Thyroid gland (tissue), 4 donors: Measurements from ENCODE around the gene HAPSTR1. TPM values are rescaled to one million over a fixed set of nuclear protein-coding genes. Genes with fewer than 3 reads are reported as not detected.

Source experiments
- DNase-seq, 2 donors: peaks; one replicate each; pipeline ENCODE4 v3.0.0-alpha.2; 2019
- H3K27ac ChIP-seq, 3 donors: fragments of 200-600 bp; sonication (generic); 1 replicate in 2 of 3; 2 replicates in 1 of 3; pipeline ENCODE4 v1.5.1; 2016 to 2019; ENCODE audit warnings: mild to moderate bottlenecking in 1 of 3, moderate library complexity in 1 of 3
- H3K27me3 ChIP-seq: fragments of 200-600 bp; sonication (generic); one replicate; pipeline ENCODE4 v1.5.1; 2019
- H3K36me3 ChIP-seq, 2 donors: fragments of 200-600 bp; sonication (generic); one replicate each; pipeline ENCODE4 v1.5.1; 2016 to 2019
- H3K4me1 ChIP-seq, 2 donors: fragments of 200-600 bp; sonication (generic); one replicate each; pipeline ENCODE4 v1.5.1; 2017 to 2019
- H3K4me3 ChIP-seq, 3 donors: fragments of 200-600 bp; sonication (generic); replicated peaks in 1 of 3; 1 replicate in 2 of 3; 2 replicates in 1 of 3; pipeline ENCODE4 v1.5.1; 2016; ENCODE audit warnings: mild to moderate bottlenecking in 1 of 3
- H3K9me3 ChIP-seq: fragments of 200-600 bp; sonication (generic); one replicate; pipeline ENCODE4 v1.5.1; 2017
- CTCF ChIP-seq, 6 experiments: fragments of 200-600 bp in 3 of 6; fragments of 450-650 bp in 3 of 6; sonication (generic) in 3 of 6; IDR thresholded peaks; one replicate each; pipeline ENCODE4 v1.5.1; 2016 to 2019; ENCODE audit warnings: antibody characterized with exemption in 6 of 6, mild to moderate bottlenecking in 2 of 6, inconsistent platforms in 1 of 6, moderate library complexity in 1 of 6
- POLR2A ChIP-seq, 2 donors: fragments of 450-650 bp; IDR thresholded peaks; one replicate each; pipeline ENCODE4 v1.6.1; 2017; ENCODE audit warnings: antibody characterized with exemption in 2 of 2, mild to moderate bottlenecking in 2 of 2, moderate library complexity in 1 of 2
- WGBS, 2 donors: methylation state at CpG; one replicate each; pipeline ENCODE4 v1.1.5; 2017; 5-methylcytosine and 5-hydroxymethylcytosine counted together
- intact Hi-C: fragments of 100-400 bp; cut with DNase I; formaldehyde crosslinking; loops from one replicate; pipeline ENCODE4 v1.15.1; 2023
- total RNA-seq, 4 donors: library from RNA; depleted of rRNA; stranded (reverse); fragments of >200 nt; gene quantifications; one replicate each; pipeline ENCODE4 v1.2.3, GENCODE V29; 2016

The HAPSTR1 gene
- total RNA-seq, 4 donors from 2014 or later = 59.0 to 107 (median 68.7) TPM

GRCh38 chr16:9060225-9060624 lies 31.2 kb upstream of the HAPSTR1 start:
- H3K9me3 ChIP-seq = no peaks in the 10 kb centered on the region
- TF ChIP-seq POLR2A (IDR thresholded peaks at IDR 0.05) (no peak), CTCF (IDR thresholded peaks at IDR 0.05) (no peak)
- H3K36me3 ChIP-seq = no peaks in the 10 kb centered on the region
- no peak overlapping the region for H3K4me3 ChIP-seq
- intact Hi-C loops = no loop called here
- no peaks in the 10 kb centered on the region for H3K4me1 ChIP-seq
- no peak for DNase-seq
- no peaks in the 10 kb centered on the region for H3K27me3 ChIP-seq
- H3K27ac ChIP-seq = no peak overlapping the region

- no peaks in the 10 kb centered on the region for H3K4me1 ChIP-seq
- intact Hi-C loops = no loop called here
- no peak for DNase-seq
- no peaks in the 10 kb centered on the region for H3K36me3 ChIP-seq
- no peak overlapping the region for H3K4me3 ChIP-seq
- no peak for TF ChIP-seq CTCF (IDR thresholded peaks at IDR 0.05)
- no peak for TF ChIP-seq POLR2A (IDR thresholded peaks at IDR 0.05)
- H3K27ac ChIP-seq = no peak overlapping the region
- H3K27me3 ChIP-seq = no peaks in the 10 kb centered on the region
- 68 to 74% methylated on average over 4 of the region's 4 CpGs for whole genome bisulfite sequencing, 2 donors
- H3K9me3 ChIP-seq = no peaks in the 10 kb centered on the region
Measured at GRCh38 chr16:9061358-9061813, 30.1 kb upstream of the HAPSTR1 start.

GRCh38 chr16:9062301-9062700 lies 29.1 kb upstream of the HAPSTR1 start:
- intact Hi-C loops = no loop called here
- TF ChIP-seq POLR2A (IDR thresholded peaks at IDR 0.05) (no peak), CTCF (IDR thresholded peaks at IDR 0.05) (no peak)
- H3K4me1 ChIP-seq = no peaks in the 10 kb centered on the region
- H3K36me3 ChIP-seq = no peaks in the 10 kb centered on the region
- H3K4me3 ChIP-seq = no peak overlapping the region
- no peak for DNase-seq
- WGBS, 2 donors = 64 to 69% methylated on average over 7 of the region's 7 CpGs
- no peaks in the 10 kb centered on the region for H3K27me3 ChIP-seq
- no peak overlapping the region for H3K27ac ChIP-seq
- H3K9me3 ChIP-seq = no peaks in the 10 kb centered on the region

GRCh38 chr16:9065077-9065476 lies 26.4 kb upstream of the HAPSTR1 start:
- H3K4me3 ChIP-seq = no peak overlapping the region
- WGBS, 2 donors = 66 to 74% methylated on average over 4 of the region's 4 CpGs
- no peaks in the 10 kb centered on the region for H3K9me3 ChIP-seq
- no peak for DNase-seq
- intact Hi-C loops = no loop called here
- H3K27me3 ChIP-seq = no peaks in the 10 kb centered on the region
- H3K36me3 ChIP-seq = no peaks in the 10 kb centered on the region
- H3K4me1 ChIP-seq = no peaks in the 10 kb centered on the region
- no peak for TF ChIP-seq POLR2A (IDR thresholded peaks at IDR 0.05)
- TF ChIP-seq CTCF (IDR thresholded peaks at IDR 0.05) = no peak
- H3K27ac ChIP-seq = no peak overlapping the region

GRCh38 chr16:9068886-9069285 lies 22.6 kb upstream of the HAPSTR1 start:
- intact Hi-C loops = no loop called here
- H3K27ac ChIP-seq = no peak overlapping the region
- H3K36me3 ChIP-seq = no peaks in the 10 kb centered on the region
- TF ChIP-seq POLR2A (IDR thresholded peaks at IDR 0.05) = no peak
- TF ChIP-seq CTCF (IDR thresholded peaks at IDR 0.05) = no peak
- no peaks in the 10 kb centered on the region for H3K4me1 ChIP-seq
- no peak for DNase-seq
- H3K4me3 ChIP-seq = no peak overlapping the region
- 99 to 100% methylated on average over 2 of the region's 2 CpGs for WGBS, 2 donors
- H3K27me3 ChIP-seq = no peaks in the 10 kb centered on the region
- H3K9me3 ChIP-seq = no peaks in the 10 kb centered on the region
